ENCODE data around the gene HERC5. TPM values are rescaled to one million over a fixed set of nuclear protein-coding genes. Genes with fewer than 3 reads are reported as not detected.

The HERC5 gene
- total RNA-seq, 1 experiment from 2014 or later = 7.2 TPM

GRCh38 chr4:88411491-88412096, 45.3 kb upstream of the HERC5 start:
- no peaks in the 10 kb centered on the region for H4K20me1 ChIP-seq (ENCODE audit: insufficient read depth)
- POLR2A ChIA-PET = no interaction called here
- H3K27me3 ChIP-seq (ENCODE audit: insufficient read depth, low read length) = no peaks in the 10 kb centered on the region
- no TSS peak for BruUV-seq (replicated peaks)
- RAD21 ChIA-PET (ENCODE audit: low non-redundant PET in 1 of 2, low total read pairs in 2 of 2, uncharacterized antibody in 2 of 2, unreplicated experiment in 2 of 2) = no interaction called here
- TF ChIP-seq RAD21 (IDR thresholded peaks at IDR 0.05; ENCODE audit: low read depth) (no peak), ZFX (IDR thresholded peaks at IDR 0.05) (no peak), ATF3 (IDR thresholded peaks at IDR 0.05) (no peak), POLR2AphosphoS5 (IDR thresholded peaks at IDR 0.05; ENCODE audit: low read depth, low read length) (no peak), EZH2phosphoT487 (IDR thresholded peaks at IDR 0.05; ENCODE audit: borderline replicate concordance) (no peak), SIN3A (IDR thresholded peaks at IDR 0.05; ENCODE audit: low read depth) (no peak), TCF7L2 (IDR thresholded peaks at IDR 0.05; ENCODE audit: borderline replicate concordance, extremely low read depth, insufficient read depth, insufficient read length) (no peak), CBX3 (IDR thresholded peaks at IDR 0.05; ENCODE audit: low read depth) (no peak), POLR2A (IDR thresholded peaks at IDR 0.05; ENCODE audit: borderline replicate concordance, extremely low read depth, insufficient read depth, insufficient read length) (no peak)
- H3K9me3 ChIP-seq (ENCODE audit: control insufficient read depth in 1 of 2, insufficient read depth in 1 of 2, low read depth in 1 of 2, low read length in 2 of 2) = no peaks in the 10 kb centered on the region
- no peaks in the 10 kb centered on the region for H3K4me1 ChIP-seq (ENCODE audit: control insufficient read depth in 1 of 2, insufficient read depth in 2 of 2, low read length in 2 of 2)
- H2AFZ ChIP-seq (ENCODE audit: low read depth, low read length, poor library complexity, severe bottlenecking) = no peak overlapping the region
- intact Hi-C loops (cut with micrococcal nuclease) = no loop called here
- no peaks in the 10 kb centered on the region for H3K9me2 ChIP-seq (ENCODE audit: insufficient read depth)
- no peak overlapping the region for H3K4me3 ChIP-seq (replicated peaks in 1 of 2; ENCODE audit: low read depth in 1 of 2, low read length in 2 of 2)
- DNase-seq (ENCODE audit: low read depth, low spot score) (no peak), ATAC-seq (no peak)
- no peak overlapping the region for H3K9ac ChIP-seq (ENCODE audit: low read length)
- no peak overlapping the region for H3K4me2 ChIP-seq (ENCODE audit: low read length)
- H3K27ac ChIP-seq (ENCODE audit: low read depth, low read length) = no peak overlapping the region
- no peaks in the 10 kb centered on the region for H3K79me2 ChIP-seq (ENCODE audit: insufficient read depth, low read length)
- CTCF ChIA-PET = no interaction called here
- no peaks in the 10 kb centered on the region for H3K36me3 ChIP-seq (ENCODE audit: control insufficient read depth in 1 of 2, insufficient read depth in 2 of 2, low read length in 2 of 2)

GRCh38 chr4:88413801-88414200, 43.1 kb upstream of the HERC5 start:
- Histone ChIP-seq H3K9ac (ENCODE audit: low read length) (no peak overlapping the region), H3K27me3 (ENCODE audit: insufficient read depth, low read length) (no peaks in the 10 kb centered on the region), H3K27ac (ENCODE audit: low read depth, low read length) (no peak overlapping the region), H3K4me3 (replicated peaks in 1 of 2; ENCODE audit: low read depth in 1 of 2, low read length in 2 of 2) (no peak overlapping the region), H3K36me3 (ENCODE audit: control insufficient read depth in 1 of 2, insufficient read depth in 2 of 2, low read length in 2 of 2) (no peaks in the 10 kb centered on the region), H3K9me3 (ENCODE audit: control insufficient read depth in 1 of 2, insufficient read depth in 1 of 2, low read depth in 1 of 2, low read length in 2 of 2) (no peaks in the 10 kb centered on the region), H3K4me2 (ENCODE audit: low read length) (no peak overlapping the region), H2AFZ (ENCODE audit: low read depth, low read length, poor library complexity, severe bottlenecking) (no peak overlapping the region), H4K20me1 (ENCODE audit: insufficient read depth) (no peaks in the 10 kb centered on the region), H3K9me2 (ENCODE audit: insufficient read depth) (no peaks in the 10 kb centered on the region), H3K79me2 (ENCODE audit: insufficient read depth, low read length) (no peaks in the 10 kb centered on the region), H3K4me1 (ENCODE audit: control insufficient read depth in 1 of 2, insufficient read depth in 2 of 2, low read length in 2 of 2) (no peaks in the 10 kb centered on the region)
- no peak for DNase-seq (ENCODE audit: low read depth, low spot score)
- intact Hi-C loops (cut with micrococcal nuclease) = no loop called here
- ChIA-PET POLR2A (no interaction called here), CTCF (no interaction called here), RAD21 (ENCODE audit: low non-redundant PET in 1 of 2, low total read pairs in 2 of 2, uncharacterized antibody in 2 of 2, unreplicated experiment in 2 of 2) (no interaction called here)
- TF ChIP-seq ZNF274 (IDR thresholded peaks at IDR 0.05; ENCODE audit: low read depth, low read length) (no peak), EZH2phosphoT487 (IDR thresholded peaks at IDR 0.05; ENCODE audit: borderline replicate concordance) (no peak), SIN3A (IDR thresholded peaks at IDR 0.05; ENCODE audit: low read depth) (no peak), CTCF (IDR thresholded peaks at IDR 0.05 in 2 of 3, conservative IDR thresholded peaks at IDR 0.05 in 1 of 3; ENCODE audit: borderline replicate concordance in 1 of 3, insufficient read depth in 1 of 3, low read depth in 2 of 3, low read length in 2 of 3) (no peak), ATF3 (IDR thresholded peaks at IDR 0.05) (no peak), ELF1 (IDR thresholded peaks at IDR 0.05; ENCODE audit: borderline replicate concordance, low read depth) (no peak), REST (IDR thresholded peaks at IDR 0.05; ENCODE audit: low read depth) (no peak), CBX3 (IDR thresholded peaks at IDR 0.05; ENCODE audit: low read depth) (no peak), SP1 (IDR thresholded peaks at IDR 0.05; ENCODE audit: low read depth) (no peak), TCF7L2 (IDR thresholded peaks at IDR 0.05; ENCODE audit: borderline replicate concordance, extremely low read depth, insufficient read depth, insufficient read length) (no peak)
- ATAC-seq = no peak
- BruUV-seq (replicated peaks) = no TSS peak
